ENCODE data around the gene FANCL.
"Not testable (repeated sequence)": the region's sequence is repeated elsewhere in the genome, so short reads cannot be mapped to it uniquely, and the experiment has no call there.

Gene FANCL

GRCh38 chr2:58206785-58207184, 34.3 kb downstream of the FANCL start:
- no peak for DNase-seq (ENCODE audit: low read depth)

GRCh38 chr2:58204195-58204959, 36.7 kb downstream of the FANCL start:
- DNase-seq (ENCODE audit: low read depth), result peak; percentile 16

DNA sequence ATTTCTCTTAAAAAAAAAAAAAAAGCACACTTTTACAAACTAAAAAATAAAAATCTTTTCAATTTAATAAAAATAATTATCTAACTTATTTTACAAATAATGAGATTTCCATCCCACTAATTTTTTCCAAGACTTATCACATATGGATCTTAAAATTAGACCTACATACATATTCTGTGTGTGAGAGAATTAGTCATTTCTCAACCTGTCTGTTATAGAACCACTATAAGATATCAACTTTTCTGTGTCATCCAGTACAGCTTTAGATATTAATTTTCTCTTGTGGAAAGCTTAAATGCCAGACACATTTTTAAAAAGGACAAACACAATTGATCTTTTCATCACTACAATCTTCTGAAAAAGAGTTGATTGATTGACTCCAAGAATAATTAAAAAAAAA, 38.1 kb downstream of the FANCL start:
- no peak for DNase-seq (ENCODE audit: low read depth)

DNA sequence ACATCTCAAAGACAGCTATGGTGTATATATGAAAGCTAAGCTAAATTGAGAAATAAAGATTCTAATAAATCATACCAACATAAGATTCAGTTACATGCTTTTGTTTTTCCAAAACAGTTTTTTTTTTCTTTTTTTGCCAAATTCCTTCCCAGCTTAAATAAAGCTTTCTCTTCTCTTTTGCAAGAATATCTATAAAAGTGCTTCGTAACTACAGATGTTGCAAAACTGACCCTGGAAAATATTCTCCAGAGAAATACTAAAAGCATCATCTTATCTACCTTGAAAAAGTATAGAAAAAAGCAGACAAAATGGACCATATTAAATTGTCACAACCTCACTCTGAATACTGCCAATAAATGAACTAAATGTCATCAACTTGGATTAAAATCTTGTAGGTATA, 38.7 kb downstream of the FANCL start:
- no peak for DNase-seq (ENCODE audit: low read depth)

- no peak for DNase-seq (ENCODE audit: low read depth)
Measured at GRCh38 chr2:58197894-58198293, 43.2 kb downstream of the FANCL start.

GRCh38 chr2:58195662-58196061, 45.5 kb downstream of the FANCL start:
- peak; percentile 25 for DNase-seq (ENCODE audit: low read depth)

GRCh38 chr2:58194458-58194857, 46.7 kb downstream of the FANCL start:
- peak; percentile 25 for DNase-seq (ENCODE audit: low read depth)

- not testable (repeated sequence) for DNase-seq (ENCODE audit: low read depth)
Measured at GRCh38 chr2:58187022-58187421, 54.1 kb downstream of the FANCL start.

GRCh38 chr2:58186501-58186900, 54.6 kb downstream of the FANCL start:
- no peak for DNase-seq (ENCODE audit: low read depth)

GRCh38 chr2:58182527-58182926, 58.6 kb downstream of the FANCL start:
- peak; percentile 47 for DNase-seq (ENCODE audit: low read depth)

DNA sequence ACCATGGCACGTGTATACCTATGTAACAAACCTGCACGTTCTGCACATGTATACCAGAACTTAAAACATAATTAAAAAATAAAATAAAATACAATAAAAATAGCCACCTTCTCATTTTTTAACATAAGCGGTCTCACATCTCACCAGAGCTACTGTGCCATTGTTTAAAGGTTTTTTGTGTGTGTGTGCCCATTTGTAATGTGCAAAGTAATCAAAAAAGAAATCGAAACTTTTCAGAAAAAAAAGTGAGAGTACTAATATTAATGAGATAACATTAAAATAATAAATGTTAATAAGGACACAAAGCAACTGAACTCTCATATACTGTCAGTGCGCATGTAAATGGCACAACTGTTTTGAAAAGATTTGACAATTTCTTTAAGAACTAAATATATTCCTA, 60.5 kb downstream of the FANCL start:
- DNase-seq (ENCODE audit: low read depth), result no peak

- not testable (repeated sequence) for DNase-seq (ENCODE audit: low read depth)
Measured at GRCh38 chr2:58180175-58180574, 61.0 kb downstream of the FANCL start.

DNA sequence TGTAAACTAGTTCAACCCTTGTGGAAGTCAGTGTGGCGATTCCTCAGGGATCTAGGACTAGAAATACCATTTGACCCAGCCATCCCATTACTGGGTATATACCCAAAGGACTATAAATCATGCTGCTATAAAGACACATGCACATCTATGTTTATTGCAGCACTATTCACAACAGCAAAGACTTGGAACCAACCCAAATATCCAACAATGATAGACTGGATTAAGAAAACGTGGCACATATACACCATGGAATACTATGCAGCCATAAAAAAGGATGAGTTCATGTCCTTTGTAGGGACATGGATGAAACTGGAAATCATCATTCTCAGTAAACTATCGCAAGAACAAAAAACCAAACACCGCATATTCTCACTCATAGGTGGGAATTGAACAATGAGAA, 63.9 kb downstream of the FANCL start:
- not testable (repeated sequence) for DNase-seq (ENCODE audit: low read depth)

DNA sequence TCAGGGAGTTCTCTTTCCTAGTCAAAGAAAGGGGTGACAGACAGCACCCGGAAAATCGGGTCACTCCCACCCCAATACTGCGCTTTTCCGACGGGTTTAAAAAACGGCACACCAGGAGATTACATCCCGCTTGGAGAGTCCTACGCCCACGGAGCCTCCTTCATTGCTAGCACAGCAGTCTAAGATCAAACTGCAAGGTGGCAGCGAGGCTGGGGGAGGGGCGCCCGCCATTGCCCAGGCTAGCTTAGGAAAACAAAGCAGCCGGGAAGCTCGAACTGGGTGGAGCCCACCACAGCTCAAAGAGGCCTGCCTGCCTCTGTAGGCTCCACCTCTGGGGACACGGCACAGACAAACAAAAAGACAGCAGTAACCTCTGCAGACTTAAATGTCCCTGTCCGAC, 69.3 kb downstream of the FANCL start:
- DNase-seq (ENCODE audit: low read depth), result not testable (repeated sequence)

DNA sequence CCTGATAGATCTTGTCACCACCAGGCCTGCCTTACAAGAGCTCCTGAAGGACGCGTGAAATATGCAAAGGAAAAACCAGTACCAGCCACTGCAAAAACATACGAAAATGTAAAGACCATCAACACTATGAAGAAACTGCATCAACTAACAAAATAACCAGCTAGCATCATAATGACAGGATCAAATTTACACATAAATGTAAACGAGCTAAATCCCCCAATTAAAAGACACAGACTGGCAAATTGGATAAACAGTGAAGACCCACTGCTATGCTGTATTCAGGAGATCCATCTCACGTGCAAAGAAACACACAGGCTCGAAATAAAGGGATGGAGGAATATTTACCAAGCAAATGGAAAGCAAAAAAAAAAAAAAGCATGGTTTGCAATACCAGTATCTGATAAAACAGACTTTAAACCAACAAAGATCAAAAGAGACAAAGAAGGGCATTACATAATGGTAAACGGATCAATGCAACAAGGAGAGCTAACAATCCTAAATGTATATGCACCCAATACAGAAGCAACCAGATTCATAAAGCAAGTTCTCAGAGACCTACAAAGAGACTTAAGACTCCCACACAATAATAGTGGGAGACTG, 70.7 kb downstream of the FANCL start:
- not testable (repeated sequence) for DNase-seq (ENCODE audit: low read depth)

- DNase-seq (ENCODE audit: low read depth), result peak; percentile 76
Measured at GRCh38 chr2:58169845-58170244, 71.3 kb downstream of the FANCL start.

DNA sequence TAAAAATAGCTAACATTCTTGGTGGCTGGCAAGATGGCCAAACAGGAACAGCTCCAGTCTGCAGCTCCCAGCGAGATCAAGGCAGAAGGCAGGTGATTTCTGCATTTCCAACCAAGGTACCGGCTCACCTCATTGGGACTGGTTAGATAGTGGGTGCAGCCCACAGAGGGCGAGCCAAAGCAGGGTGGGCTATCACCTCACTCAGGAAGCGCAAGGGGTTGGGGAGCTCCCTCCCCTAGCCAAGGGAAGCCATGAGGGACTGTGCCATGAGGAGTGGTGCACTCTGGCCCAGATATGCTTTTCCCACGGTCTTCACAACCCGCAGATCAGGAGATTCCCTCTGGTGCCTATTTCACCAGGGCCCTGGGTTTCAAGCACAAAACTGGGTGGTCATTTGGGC, 73.0 kb downstream of the FANCL start:
- DNase-seq (ENCODE audit: low read depth), result not testable (repeated sequence)

DNA sequence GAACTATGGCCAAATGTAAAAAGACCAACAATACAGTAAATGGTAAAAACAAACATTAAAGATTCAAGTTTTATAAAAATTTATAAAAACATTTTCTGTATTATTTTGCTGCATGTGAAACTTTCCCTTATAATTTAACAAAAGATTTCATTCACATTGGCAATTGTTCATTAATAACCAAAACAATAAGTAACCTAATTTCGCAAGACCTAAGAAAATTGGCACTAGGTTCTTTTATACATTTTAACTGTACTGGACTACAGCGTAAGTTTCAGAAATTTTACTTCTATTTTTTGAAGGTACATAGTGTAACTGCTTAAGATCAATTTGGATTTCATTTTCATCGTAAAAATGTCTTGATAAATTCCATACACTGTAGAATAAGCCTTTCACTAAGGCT, 77.2 kb downstream of the FANCL start:
- no peak for DNase-seq (ENCODE audit: low read depth)

DNA sequence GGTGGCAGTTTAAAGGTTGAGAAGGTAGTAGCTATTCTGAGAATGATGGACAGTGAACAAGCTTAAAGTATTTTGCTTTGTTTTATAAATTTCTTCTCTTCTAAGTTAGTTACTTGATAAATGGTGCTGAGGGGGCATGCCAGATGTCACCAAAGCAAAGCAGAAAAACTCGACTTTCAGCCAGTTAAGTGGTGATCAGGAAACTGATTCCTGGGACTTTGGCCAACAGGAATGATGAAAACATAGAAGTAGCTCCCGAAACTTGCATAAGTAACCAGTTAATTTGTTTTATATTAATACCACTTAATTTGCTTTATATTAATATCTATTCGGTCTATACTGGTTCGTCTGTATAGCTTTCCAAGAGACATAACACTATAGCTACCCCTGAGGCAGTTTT, 82.6 kb downstream of the FANCL start:
- no peak for DNase-seq (ENCODE audit: low read depth)

DNA sequence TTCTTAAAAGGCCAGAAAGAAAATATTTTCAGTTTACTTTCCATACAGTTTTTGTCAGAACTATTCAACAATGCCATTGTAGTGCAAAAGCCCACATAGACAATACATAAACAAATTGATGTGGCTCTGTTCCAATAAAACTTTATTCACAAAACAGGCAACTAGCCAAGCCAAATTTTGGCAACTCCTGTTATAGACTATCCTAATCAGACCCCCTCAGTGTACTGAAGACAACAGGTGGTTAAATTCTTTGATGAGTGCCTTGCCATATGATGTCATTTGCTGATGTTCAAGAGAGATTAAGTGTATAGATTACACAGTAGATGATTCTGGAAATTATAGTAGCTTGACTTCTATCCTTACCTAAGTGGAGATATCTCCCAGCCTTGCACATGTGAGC, 83.4 kb downstream of the FANCL start:
- no peak for DNase-seq (ENCODE audit: low read depth)

- DNase-seq (ENCODE audit: low read depth), result peak; percentile 12
Measured at GRCh38 chr2:58156780-58157179, 84.3 kb downstream of the FANCL start.

DNA sequence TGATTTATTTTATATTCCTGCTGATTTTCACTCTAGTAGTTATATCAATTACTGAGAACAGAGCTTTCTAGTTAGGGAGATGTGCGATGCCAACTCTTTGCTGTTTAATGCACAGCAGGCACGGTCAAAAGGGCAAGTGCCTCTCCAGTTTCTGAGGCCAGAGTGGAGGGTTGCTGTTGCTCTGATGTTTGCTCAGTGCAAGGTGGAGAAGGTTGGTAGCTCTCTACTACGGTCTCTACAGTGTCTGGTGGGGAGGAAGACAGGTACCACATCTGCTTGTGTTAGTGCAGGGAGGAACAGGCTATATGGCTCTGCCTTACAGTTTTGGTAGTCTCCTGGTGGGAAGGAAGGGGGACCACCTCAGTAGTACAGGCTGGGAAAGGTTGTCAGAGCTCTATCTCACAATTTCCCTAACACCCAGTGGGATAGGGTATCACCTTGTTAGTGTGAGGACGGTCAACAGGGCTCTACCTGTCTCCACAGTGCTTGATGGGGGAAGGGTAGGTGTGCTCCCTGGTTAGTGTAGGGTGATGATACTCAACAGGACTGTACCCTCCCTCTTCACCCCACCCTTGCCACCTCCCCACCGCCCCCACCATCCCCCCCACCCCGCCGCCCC, 85.9 kb downstream of the FANCL start:
- DNase-seq (ENCODE audit: low read depth), result no peak

- peak; percentile 35 for DNase-seq (ENCODE audit: low read depth)
Measured at GRCh38 chr2:58146707-58147106, 94.4 kb downstream of the FANCL start.

Measured in amniotic epithelial cell (primary cell).